Measurements from ENCODE around the gene LSAMP.
"Not testable (repeated sequence)": the region's sequence is repeated elsewhere in the genome, so short reads cannot be mapped to it uniquely, and the experiment has no call there.

The LSAMP gene

DNA sequence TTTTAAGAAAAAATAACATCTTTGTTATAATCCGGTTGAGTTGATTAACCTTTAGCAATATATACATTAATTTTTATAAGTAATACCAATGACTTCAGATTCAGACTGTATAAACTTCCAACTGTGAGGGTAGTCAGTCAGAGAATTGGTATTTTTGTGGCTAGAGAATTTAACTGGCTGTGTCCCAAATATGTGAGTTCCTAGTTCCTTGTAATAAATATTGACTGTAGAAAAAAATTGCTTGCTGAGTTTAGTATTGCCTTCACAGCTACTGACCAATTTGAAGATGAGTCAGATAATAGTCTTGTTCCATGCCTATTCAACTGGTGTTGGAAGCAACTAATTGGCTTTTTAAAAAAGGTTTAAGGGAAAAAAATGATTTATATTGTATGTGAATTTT lies 611.2 kb downstream of the LSAMP start:
- no peak for DNase-seq (ENCODE audit: low spot score)

DNA sequence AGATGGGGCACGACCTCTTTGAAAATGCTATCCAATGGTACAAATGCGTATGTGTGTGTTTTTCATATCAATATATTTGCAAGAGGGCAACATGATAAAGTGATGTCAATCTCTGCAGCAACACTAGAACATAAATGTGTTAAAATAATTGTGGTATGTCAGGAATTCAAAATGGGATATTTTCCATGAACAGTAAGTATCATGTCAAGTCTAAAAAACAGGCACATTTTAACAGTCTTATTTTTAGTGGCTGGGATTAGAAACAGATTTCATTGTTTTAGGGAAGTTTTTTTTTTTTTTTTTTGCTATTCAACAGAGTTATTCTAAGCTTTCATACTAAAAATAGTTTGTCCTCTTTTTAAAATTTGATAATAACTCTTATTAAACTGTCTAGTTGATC lies 612.2 kb downstream of the LSAMP start:
- DNase-seq (ENCODE audit: low spot score) = no peak

DNA sequence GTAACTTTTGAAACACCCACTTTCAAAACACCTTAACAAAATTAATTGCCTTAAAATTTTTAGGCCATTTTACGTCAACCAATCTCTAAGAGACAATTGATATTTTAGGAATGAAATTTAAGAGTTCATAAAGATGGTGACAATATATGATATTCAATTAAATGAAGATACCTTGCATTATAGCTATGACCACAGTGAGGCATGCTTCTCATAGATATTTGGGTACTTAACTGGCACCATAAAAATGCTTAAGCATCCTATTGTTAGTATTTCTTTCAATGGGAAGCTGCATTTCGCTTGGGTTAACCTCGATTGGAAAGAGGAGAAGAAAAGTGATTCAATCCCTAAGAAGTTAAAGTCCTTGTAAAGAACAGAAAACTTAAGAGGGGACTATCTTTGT lies 613.0 kb downstream of the LSAMP start:
- no peak for DNase-seq (ENCODE audit: low spot score)

DNA sequence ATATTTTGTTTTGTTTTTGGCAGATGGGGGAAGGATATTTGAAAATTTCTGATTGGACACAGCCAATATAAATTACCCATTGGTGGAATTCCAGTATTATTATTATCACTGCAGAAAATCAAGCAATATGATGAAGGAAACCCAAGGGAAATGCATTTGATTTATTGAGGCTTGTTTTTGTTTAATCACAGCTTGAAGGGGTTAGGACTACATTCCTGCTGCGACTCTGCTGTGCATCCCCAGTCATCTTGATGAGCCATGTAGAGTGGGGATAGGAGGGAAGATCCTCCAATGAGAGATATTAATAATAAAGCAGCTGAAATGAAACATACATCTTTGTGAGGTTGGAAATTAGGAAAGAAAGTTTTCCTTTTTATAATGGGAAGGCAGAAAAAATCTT lies 613.4 kb downstream of the LSAMP start:
- DNase-seq (ENCODE audit: low spot score) = no peak

- DNase-seq (ENCODE audit: low spot score) = no peak
Measured at GRCh38 chr3:115830764-115831395, 614.4 kb downstream of the LSAMP start.

GRCh38 chr3:115828401-115828800 lies 616.9 kb downstream of the LSAMP start:
- no peak for DNase-seq (ENCODE audit: low spot score)

DNA sequence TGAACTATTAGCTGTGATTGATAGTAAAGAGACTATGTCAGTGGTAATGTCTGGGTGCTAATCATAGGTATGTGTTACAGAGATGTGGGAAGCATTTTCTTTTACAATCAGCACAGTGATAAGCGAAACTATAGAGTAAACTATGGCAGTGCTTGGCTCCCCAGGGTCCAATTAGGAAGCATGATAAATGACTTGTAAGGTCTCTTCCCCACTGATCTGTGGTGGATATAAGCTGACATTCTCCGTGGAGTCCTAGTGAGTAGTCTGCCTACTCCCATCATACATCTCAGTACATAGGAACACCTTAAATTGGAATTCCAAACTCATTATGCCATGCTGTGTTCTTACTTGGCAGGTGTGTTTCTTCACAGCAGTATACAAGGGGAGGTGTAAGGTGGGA lies 617.8 kb downstream of the LSAMP start:
- no peak for DNase-seq (ENCODE audit: low spot score)

- no peak for DNase-seq (ENCODE audit: low spot score)
Measured at GRCh38 chr3:115825046-115825445, 620.2 kb downstream of the LSAMP start.

DNA sequence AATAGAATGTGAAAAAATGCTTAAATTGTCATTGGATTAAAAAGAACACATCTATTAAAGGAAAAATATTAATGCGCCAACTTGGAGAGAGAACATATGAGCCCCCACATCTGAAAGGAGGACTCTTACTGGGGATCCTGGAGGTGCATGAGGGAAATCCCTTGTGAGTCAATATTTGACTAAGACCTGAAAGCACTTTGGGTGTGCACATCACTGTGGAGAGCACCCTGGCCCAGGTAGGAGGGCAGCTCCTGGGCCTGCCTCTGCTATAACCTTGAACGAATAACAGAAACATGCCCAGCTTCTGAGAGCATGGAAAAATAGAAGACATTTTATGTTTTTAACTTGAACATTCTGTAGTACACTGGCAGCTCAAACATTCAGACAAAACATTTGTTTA lies 622.2 kb downstream of the LSAMP start:
- DNase-seq (ENCODE audit: low spot score) = no peak

GRCh38 chr3:115822579-115822978 lies 622.7 kb downstream of the LSAMP start:
- DNase-seq (ENCODE audit: low spot score) = no peak

DNA sequence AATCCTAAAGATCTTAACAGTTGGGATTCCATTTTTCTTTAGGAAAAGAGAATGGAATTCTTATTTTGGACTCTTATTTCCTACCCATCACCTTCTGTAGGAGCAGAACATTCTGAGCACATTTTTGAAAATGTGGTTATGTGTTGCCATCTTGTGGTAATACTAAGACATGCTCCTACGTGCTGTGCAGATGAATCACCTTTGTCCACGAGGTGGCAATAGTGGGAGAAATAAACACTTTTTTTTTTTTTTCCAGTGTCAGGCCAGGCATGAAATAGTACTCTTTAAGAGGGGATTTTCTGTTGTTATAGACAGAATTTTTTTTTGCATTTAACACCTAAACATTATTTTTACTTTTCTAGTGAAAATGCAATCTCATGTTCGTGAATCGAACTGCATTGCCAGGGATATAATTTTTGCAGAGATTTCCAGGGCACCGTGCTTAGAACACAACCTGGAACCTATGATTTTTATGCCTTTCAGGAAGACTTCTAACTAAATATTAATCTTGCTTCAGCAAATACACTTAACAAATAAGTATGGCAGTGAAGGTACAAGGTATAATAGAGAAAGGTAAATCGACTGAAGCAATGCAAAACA lies 625.4 kb downstream of the LSAMP start:
- no peak for DNase-seq (ENCODE audit: low spot score)

DNA sequence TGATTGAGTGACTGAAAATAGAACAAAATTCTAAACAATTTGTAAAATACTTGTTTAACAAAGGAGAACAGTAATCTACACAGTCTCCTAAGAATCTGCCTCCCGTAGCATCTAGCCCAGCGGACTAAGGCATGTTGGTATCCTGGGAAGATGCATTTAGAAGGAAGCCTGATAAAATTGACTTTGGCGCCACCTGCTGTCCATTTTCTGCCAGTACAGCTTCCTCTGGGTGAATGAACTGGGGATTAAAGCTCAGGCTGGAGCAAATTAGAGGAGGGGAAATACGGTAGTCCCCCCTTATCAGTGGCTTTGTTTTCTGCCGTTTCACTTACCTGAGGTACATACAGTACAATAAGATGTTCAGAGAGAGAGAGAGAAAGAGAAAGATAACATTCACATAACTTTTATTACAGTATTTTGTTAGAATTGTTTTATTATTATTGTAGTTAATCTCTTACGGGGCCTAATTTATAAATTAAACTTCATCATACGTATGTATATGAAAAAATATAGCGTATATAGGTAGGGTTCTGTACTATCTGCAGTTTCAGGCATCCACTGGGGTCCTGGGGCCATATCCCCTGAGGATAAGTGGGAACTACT lies 630.4 kb downstream of the LSAMP start:
- DNase-seq (ENCODE audit: low spot score) = peak; percentile 79

GRCh38 chr3:115814006-115814405 lies 631.3 kb downstream of the LSAMP start:
- no peak for DNase-seq (ENCODE audit: low spot score)

GRCh38 chr3:115808816-115809215 lies 636.5 kb downstream of the LSAMP start:
- no peak for DNase-seq (ENCODE audit: low spot score)

- DNase-seq (ENCODE audit: low spot score) = no peak
Measured at GRCh38 chr3:115808244-115808643, 637.0 kb downstream of the LSAMP start.

DNA sequence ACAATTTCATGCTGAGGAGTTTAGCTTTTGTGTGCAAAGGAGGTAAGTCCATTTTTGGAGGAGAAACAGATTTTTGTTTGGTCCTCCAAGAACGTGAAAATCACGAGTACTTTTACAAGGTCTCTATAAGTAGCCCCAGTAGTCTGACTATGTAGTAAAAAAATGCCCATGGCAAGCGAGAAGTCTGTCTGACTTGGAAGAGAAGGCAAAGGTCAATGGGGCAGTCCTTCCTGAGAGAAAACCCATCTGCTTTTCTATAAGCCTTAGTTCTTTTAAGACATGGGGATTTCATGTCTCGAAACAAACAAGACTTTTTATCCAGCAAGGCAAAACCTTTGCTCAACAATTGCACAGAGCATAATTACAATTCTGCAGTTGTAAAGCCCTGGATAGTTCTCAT lies 638.8 kb downstream of the LSAMP start:
- DNase-seq (ENCODE audit: low spot score) = no peak

DNA sequence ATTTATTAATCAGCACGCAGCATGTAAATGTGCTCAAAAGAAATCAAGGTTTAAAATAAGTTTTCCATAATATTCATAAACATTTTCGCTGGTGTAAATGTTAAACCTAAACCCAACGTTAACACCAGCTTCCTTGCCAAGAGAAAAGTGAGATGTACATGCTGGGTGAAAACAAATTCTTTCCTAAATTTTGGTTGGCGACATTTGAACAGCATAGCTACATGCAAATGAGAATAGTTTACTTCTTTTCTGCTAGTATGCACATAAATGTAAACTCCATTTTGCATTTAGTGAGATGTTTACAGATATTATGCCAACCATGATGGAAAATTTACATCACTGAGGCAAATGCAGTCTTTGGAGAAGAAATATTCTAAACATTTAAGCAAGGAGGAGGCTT lies 639.8 kb downstream of the LSAMP start:
- DNase-seq (ENCODE audit: low spot score) = no peak

DNA sequence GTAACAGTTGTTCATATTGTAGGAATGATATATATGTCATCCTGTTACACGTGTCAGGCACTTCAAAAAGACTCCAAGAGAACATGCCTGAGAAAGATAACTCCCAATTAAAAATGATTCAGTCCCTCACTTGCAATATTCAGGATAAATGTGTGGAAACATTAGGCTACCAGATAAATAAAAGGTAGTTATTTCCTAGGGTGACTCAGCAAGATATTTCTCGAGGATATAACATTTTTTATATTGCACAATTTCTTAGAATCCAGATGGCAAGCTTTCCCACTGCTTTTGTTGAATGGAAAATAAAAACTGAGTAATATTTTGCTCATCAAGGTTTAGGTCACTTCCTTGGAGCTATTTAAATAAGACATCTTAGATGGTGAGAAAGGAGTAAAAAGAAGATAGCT lies 640.6 kb downstream of the LSAMP start:
- DNase-seq (ENCODE audit: low spot score) = no peak

GRCh38 chr3:115804200-115804599 lies 641.1 kb downstream of the LSAMP start:
- no peak for DNase-seq (ENCODE audit: low spot score)

DNA sequence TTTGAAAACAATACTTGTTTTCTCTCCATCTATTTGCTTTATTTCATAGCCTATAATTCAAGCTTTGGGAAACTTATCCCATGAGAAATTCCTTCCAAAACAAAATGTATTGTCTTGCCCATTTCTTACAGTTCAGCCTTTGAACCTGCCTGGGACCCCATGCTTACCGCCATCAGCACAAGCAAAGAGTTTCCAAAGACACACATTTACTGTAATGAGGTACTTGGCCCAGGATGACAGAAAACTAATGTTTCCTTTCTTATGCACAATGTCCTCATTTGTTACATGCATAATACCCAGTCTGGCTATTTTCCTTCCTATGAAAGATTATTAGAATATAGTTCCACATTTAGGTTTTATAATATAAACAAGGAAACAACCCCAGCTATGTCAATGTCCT lies 641.6 kb downstream of the LSAMP start:
- no peak for DNase-seq (ENCODE audit: low spot score)

GRCh38 chr3:115800489-115801075 lies 644.7 kb downstream of the LSAMP start:
- DNase-seq (ENCODE audit: low spot score) = no peak

- not testable (repeated sequence) for DNase-seq (ENCODE audit: low spot score)
Measured at GRCh38 chr3:115800065-115800464, 645.2 kb downstream of the LSAMP start.

DNA sequence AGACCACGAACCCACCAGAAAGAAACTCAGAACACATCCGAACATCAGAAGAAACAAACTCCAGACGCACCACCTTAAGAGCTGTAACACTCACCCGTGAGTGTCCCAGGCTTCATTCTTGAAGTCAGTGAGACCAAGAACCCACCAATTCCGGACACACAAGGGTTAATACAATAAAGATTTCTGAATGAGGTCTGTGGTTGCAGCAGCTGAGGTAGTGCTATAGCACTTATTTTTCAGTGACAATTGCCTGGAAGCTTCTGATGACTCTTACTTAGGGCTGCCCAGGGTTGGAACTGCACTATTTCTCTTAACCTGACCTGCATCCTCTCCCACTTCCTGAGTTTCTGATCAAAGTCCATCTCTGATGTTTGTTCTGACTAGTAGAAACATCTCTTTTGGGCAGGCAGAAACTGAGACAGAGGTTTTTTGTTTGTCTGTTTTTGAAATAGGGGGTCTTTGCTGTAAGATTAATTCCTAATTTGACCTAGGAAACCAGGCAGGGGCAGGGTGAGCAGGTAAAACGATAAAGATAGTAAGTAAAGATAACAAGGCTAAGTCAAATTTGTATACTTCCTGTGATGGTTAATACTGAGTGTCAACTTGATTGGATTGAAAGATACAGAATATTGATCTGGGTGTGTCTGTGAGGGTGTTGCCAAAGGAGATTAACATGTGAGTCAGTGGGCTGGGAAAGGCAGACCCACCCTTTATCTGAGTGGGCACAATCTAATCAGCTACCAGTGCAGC lies 652.9 kb downstream of the LSAMP start:
- DNase-seq (ENCODE audit: low spot score) = no peak

Data from left forelimb (tissue), 1 donor.